Measurements from ENCODE around the gene POLE3.
"Not testable (repeated sequence)": the region's sequence is repeated elsewhere in the genome, so short reads cannot be mapped to it uniquely, and the experiment has no call there.

POLE3 gene

GRCh38 chr9:113379094-113379828, 31.2 kb downstream of the POLE3 start:
- H3K9me3 Mint-ChIP-seq; H3K36me3 Mint-ChIP-seq (ENCODE audit: insufficient read depth); ATAC-seq (replicated peaks); H3K4me3 Mint-ChIP-seq; DNase-seq; H3K27me3 Mint-ChIP-seq: not testable (repeated sequence)
- Mint-ChIP-seq H3K4me1 (ENCODE audit: low read depth in 2 of 2) (peaks cover 13% of the 10 kb centered on the region in 2 donors), H3K27ac (peak overlapping the region; percentile 46 to 73)

- ATAC-seq (replicated peaks) (peak; percentile 89), DNase-seq (peak; percentile 67 to 73 (median 72))
- H3K4me1 Mint-ChIP-seq (ENCODE audit: low read depth in 2 of 2) = peaks cover 13% of the 10 kb centered on the region in 2 donors
- peak within 1 kb of the TSS; percentile 84 to 89 for H3K27ac Mint-ChIP-seq
- no peaks in the 10 kb centered on the region for H3K27me3 Mint-ChIP-seq
- H3K9me3 Mint-ChIP-seq = no peaks in the 10 kb centered on the region
- peaks cover 9% of the 10 kb centered on the region for H3K36me3 Mint-ChIP-seq (ENCODE audit: insufficient read depth)
- H3K4me3 Mint-ChIP-seq = peak within 1 kb of the TSS; percentile 81 to 86
Measured at GRCh38 chr9:113376634-113377567, 33.6 kb downstream of the POLE3 start, which contains the start of gene HDHD3. Gene HDHD3 (minus strand): TSS chr9:113376986. CDS start chr9:113374354, 2,632 bp downstream.

- Mint-ChIP-seq H3K9me3 (no peaks in the 10 kb centered on the region), H3K27me3 (no peaks in the 10 kb centered on the region), H3K36me3 (ENCODE audit: insufficient read depth) (peaks cover 9% of the 10 kb centered on the region), H3K4me1 (ENCODE audit: low read depth in 2 of 2) (peaks cover 13% of the 10 kb centered on the region in 2 donors), H3K27ac (peak overlapping the region; percentile 84 to 89), H3K4me3 (peak overlapping the region; percentile 81 to 86)
- DNase-seq (no peak), ATAC-seq (replicated peaks) (no peak)
Measured at GRCh38 chr9:113375057-113376023, 35.1 kb downstream of the POLE3 start.

DNA sequence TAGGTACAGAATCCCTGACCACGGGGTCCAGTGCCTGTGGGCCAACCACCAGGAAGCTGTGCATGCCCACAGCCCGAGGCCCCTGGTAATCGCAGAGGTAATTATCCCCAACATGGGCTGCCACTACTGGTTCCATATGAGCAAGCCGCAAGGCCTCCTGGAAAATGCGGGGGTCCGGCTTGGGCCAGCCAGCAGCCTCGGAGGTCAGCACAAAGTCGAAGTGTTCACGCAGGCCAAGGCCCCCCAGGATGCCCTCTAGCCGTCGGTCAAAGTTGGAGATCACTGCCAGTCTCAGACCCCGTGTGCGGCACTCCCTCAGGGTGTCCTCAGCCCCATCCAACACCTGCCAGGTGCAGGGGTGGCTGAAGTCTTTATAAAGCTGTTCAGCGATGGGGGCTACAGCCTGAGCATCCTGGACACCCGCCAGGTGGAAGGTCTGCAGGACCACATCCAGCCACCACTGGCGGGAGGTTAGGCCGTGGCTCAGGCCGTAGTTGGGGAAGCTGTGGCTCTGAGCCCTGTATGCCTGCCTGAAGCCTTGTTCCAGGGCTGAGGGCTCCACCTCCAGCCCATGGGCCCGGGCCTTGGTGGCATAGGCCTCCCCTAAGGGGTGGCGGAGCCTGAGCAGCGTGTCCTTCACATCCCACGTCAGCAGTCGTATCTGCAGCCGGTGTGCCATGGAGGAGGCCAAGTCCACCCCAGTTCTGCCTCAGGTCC, 36.6 kb downstream of the POLE3 start:
- DNase-seq (no peak), ATAC-seq (replicated peaks) (no peak)
- H3K27ac Mint-ChIP-seq = peak overlapping the region in 1 of 2 donors; percentile 86
- no peaks in the 10 kb centered on the region for H3K9me3 Mint-ChIP-seq
- H3K27me3 Mint-ChIP-seq = no peaks in the 10 kb centered on the region
- peaks cover 9% of the 10 kb centered on the region for H3K36me3 Mint-ChIP-seq (ENCODE audit: insufficient read depth)
- H3K4me3 Mint-ChIP-seq = no peak overlapping the region
- peaks cover 13% of the 10 kb centered on the region in 2 donors for H3K4me1 Mint-ChIP-seq (ENCODE audit: low read depth in 2 of 2)

DNA sequence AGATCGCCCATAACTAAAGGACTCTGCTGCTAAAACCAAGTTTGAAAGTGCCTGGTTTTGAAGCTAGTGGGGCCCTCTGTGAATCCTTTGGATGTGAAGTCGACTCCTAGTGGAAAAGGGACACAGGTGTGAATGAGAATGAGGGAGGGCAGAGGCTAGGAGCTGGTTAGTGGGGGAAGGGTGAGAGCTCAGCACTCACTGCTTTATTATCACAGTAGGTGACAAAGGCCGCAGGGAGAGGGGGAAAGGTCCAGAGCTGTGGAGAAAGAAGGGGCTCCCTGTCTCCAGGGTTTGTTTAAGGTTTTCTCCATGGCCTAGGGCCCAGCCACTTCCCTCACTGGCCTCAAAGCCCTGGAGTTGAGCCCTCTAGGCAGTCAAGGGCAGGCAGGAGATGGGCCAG, 37.2 kb downstream of the POLE3 start:
- Mint-ChIP-seq H3K36me3 (ENCODE audit: insufficient read depth) (peaks cover 9% of the 10 kb centered on the region), H3K9me3 (no peaks in the 10 kb centered on the region), H3K4me3 (no peak overlapping the region), H3K27me3 (no peaks in the 10 kb centered on the region), H3K27ac (peak overlapping the region in 1 of 2 donors; percentile 86), H3K4me1 (ENCODE audit: low read depth in 2 of 2) (peaks cover 13% of the 10 kb centered on the region in 2 donors)
- no peak for ATAC-seq (replicated peaks)
- DNase-seq = no peak

DNA sequence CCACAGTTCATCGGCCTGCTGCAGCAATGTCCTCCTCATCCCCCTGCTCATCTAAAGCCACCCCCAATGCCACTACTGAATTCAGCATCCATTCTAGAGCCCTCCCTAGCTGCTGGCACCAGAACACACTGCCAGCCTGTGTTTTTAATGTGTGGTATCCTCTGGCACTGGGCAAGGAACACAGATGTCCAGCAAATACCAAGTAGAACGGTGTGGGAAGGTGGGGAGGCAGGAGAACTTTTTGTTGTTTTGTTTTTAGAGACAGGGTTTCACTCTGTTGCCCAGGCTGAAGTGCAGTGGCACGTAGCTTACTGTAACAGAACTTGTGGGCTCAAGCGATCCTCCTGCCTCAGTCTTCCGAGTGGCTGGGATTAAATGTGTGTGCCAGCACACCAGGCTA, 38.4 kb downstream of the POLE3 start:
- Mint-ChIP-seq H3K4me3 (no peak overlapping the region), H3K9me3 (no peaks in the 10 kb centered on the region), H3K27me3 (no peaks in the 10 kb centered on the region), H3K27ac (peak overlapping the region in 1 of 2 donors; percentile 84), H3K36me3 (ENCODE audit: insufficient read depth) (peaks cover 9% of the 10 kb centered on the region), H3K4me1 (ENCODE audit: low read depth in 2 of 2) (peaks cover 12 to 13% of the 10 kb centered on the region in 2 donors)
- ATAC-seq (replicated peaks) (no peak), DNase-seq (no peak)

GRCh38 chr9:113370806-113371325, 39.6 kb downstream of the POLE3 start:
- no peaks in the 10 kb centered on the region for H3K27me3 Mint-ChIP-seq
- peaks cover 5% of the 10 kb centered on the region for H3K36me3 Mint-ChIP-seq (ENCODE audit: insufficient read depth)
- H3K9me3 Mint-ChIP-seq = no peaks in the 10 kb centered on the region
- H3K4me3 Mint-ChIP-seq = no peak overlapping the region
- no peak for ATAC-seq (replicated peaks)
- peaks cover 10 to 13% of the 10 kb centered on the region in 2 donors for H3K4me1 Mint-ChIP-seq (ENCODE audit: low read depth in 2 of 2)
- H3K27ac Mint-ChIP-seq = no peak overlapping the region
- DNase-seq = no peak

GRCh38 chr9:113369855-113370140, 40.7 kb downstream of the POLE3 start:
- Mint-ChIP-seq H3K4me1 (ENCODE audit: low read depth in 2 of 2) (peaks cover 0 to 3% of the 10 kb centered on the region in 2 donors), H3K27ac (no peak overlapping the region), H3K4me3 (no peak overlapping the region), H3K36me3 (ENCODE audit: insufficient read depth) (peaks cover 2% of the 10 kb centered on the region), H3K9me3 (no peaks in the 10 kb centered on the region), H3K27me3 (no peaks in the 10 kb centered on the region)
- no peak for ATAC-seq (replicated peaks)
- no peak for DNase-seq

- Mint-ChIP-seq H3K27ac (no peak overlapping the region), H3K27me3 (no peaks in the 10 kb centered on the region), H3K4me1 (ENCODE audit: low read depth in 2 of 2) (no peaks in the 10 kb centered on the region), H3K36me3 (ENCODE audit: insufficient read depth) (no peaks in the 10 kb centered on the region), H3K4me3 (no peak overlapping the region), H3K9me3 (no peaks in the 10 kb centered on the region)
- ATAC-seq (replicated peaks) (no peak), DNase-seq (no peak)
Measured at GRCh38 chr9:113368982-113369854, 41.3 kb downstream of the POLE3 start.

- ATAC-seq (replicated peaks) (no peak), DNase-seq (no peak)
- no peaks in the 10 kb centered on the region for H3K9me3 Mint-ChIP-seq
- no peak overlapping the region for H3K4me3 Mint-ChIP-seq
- H3K27me3 Mint-ChIP-seq = no peaks in the 10 kb centered on the region
- H3K36me3 Mint-ChIP-seq (ENCODE audit: insufficient read depth) = no peaks in the 10 kb centered on the region
- H3K4me1 Mint-ChIP-seq (ENCODE audit: low read depth in 2 of 2) = no peaks in the 10 kb centered on the region
- no peak overlapping the region for H3K27ac Mint-ChIP-seq
Measured at GRCh38 chr9:113368348-113368981, 42.0 kb downstream of the POLE3 start.

GRCh38 chr9:113365652-113366051, 44.8 kb downstream of the POLE3 start:
- not testable (repeated sequence) for H3K27me3 Mint-ChIP-seq; H3K9me3 Mint-ChIP-seq; H3K4me3 Mint-ChIP-seq; ATAC-seq (replicated peaks); DNase-seq; H3K4me1 Mint-ChIP-seq (ENCODE audit: low read depth in 2 of 2); H3K36me3 Mint-ChIP-seq (ENCODE audit: insufficient read depth); H3K27ac Mint-ChIP-seq
